ENCODE measurements around the gene SURF6. TPM values are rescaled to one million over a fixed set of nuclear protein-coding genes. Genes with fewer than 3 reads are reported as not detected.

Gene SURF6
- total RNA-seq, 1 donor from 2014 or later, result 16.0 TPM

GRCh38 chr9:133351908-133352634 lies 16.1 kb upstream of the SURF6 start:
- TF ChIP-seq CTCF (IDR thresholded peaks at IDR 0.05), result peak; percentile 52
- Mint-ChIP-seq H3K4me3 (ENCODE audit: unreplicated experiment) (no peak overlapping the region), H3K27me3 (ENCODE audit: unreplicated experiment) (no peaks in the 10 kb centered on the region), H3K9me3 (ENCODE audit: unreplicated experiment) (no peaks in the 10 kb centered on the region), H3K4me1 (ENCODE audit: unreplicated experiment) (peaks cover 34% of the 10 kb centered on the region), H3K36me3 (ENCODE audit: unreplicated experiment) (peaks cover 37% of the 10 kb centered on the region), H3K27ac (ENCODE audit: unreplicated experiment) (no peak overlapping the region)
- DNase-seq (ENCODE audit: extremely low spot score, unreplicated experiment), result no peak

- Mint-ChIP-seq H3K27me3 (ENCODE audit: unreplicated experiment) (no peaks in the 10 kb centered on the region), H3K27ac (ENCODE audit: unreplicated experiment) (peak overlapping the region; percentile 41), H3K4me3 (ENCODE audit: unreplicated experiment) (no peak overlapping the region), H3K36me3 (ENCODE audit: unreplicated experiment) (peaks cover 37% of the 10 kb centered on the region), H3K4me1 (ENCODE audit: unreplicated experiment) (peaks cover 38% of the 10 kb centered on the region), H3K9me3 (ENCODE audit: unreplicated experiment) (no peaks in the 10 kb centered on the region)
- TF ChIP-seq CTCF (IDR thresholded peaks at IDR 0.05), result no peak
- DNase-seq (ENCODE audit: extremely low spot score, unreplicated experiment), result no peak
These were observed 15.5 kb upstream of the SURF6 start for GRCh38 chr9:133351526-133351907.

- peak overlapping the region; percentile 10 for H3K27ac Mint-ChIP-seq (ENCODE audit: unreplicated experiment)
- H3K4me3 Mint-ChIP-seq (ENCODE audit: unreplicated experiment), result peak overlapping the region; percentile 22
- no peaks in the 10 kb centered on the region for H3K9me3 Mint-ChIP-seq (ENCODE audit: unreplicated experiment)
- H3K27me3 Mint-ChIP-seq (ENCODE audit: unreplicated experiment), result no peaks in the 10 kb centered on the region
- DNase-seq (ENCODE audit: extremely low spot score, unreplicated experiment), result no peak
- H3K4me1 Mint-ChIP-seq (ENCODE audit: unreplicated experiment), result peaks cover 37% of the 10 kb centered on the region
- no peak for TF ChIP-seq CTCF (IDR thresholded peaks at IDR 0.05)
- H3K36me3 Mint-ChIP-seq (ENCODE audit: unreplicated experiment), result peaks cover 38% of the 10 kb centered on the region
These were observed 14.1 kb upstream of the SURF6 start for GRCh38 chr9:133349965-133350616.

- H3K4me1 Mint-ChIP-seq (ENCODE audit: unreplicated experiment), result peaks cover 30% of the 10 kb centered on the region
- no peaks in the 10 kb centered on the region for H3K9me3 Mint-ChIP-seq (ENCODE audit: unreplicated experiment)
- H3K4me3 Mint-ChIP-seq (ENCODE audit: unreplicated experiment), result peak overlapping the region; percentile 98
- H3K27ac Mint-ChIP-seq (ENCODE audit: unreplicated experiment), result peak overlapping the region; percentile 97
- H3K27me3 Mint-ChIP-seq (ENCODE audit: unreplicated experiment), result no peaks in the 10 kb centered on the region
- no peak for DNase-seq (ENCODE audit: extremely low spot score, unreplicated experiment)
- H3K36me3 Mint-ChIP-seq (ENCODE audit: unreplicated experiment), result peaks cover 43% of the 10 kb centered on the region
- TF ChIP-seq CTCF (IDR thresholded peaks at IDR 0.05), result no peak
These were observed 13.0 kb upstream of the SURF6 start for GRCh38 chr9:133348718-133349573.
